HCT116 (cell line): Measurements from ENCODE around the gene MYCBP2. TPM values are rescaled to one million over a fixed set of nuclear protein-coding genes. Genes with fewer than 3 reads are reported as not detected.

Source experiments
- ATAC-seq: fragments of 200-7000 bp; cut with Tn5 transposase; 2 replicates; pipeline ENCODE4 v1.9.1; 2020; ENCODE audit warnings: mild to moderate bottlenecking, moderate library complexity
- BruUV-seq: library from RNA; stranded (reverse); fragments of 400-500 nt; replicated peaks from 2 replicates; lab custom pipeline; 2021; lab: Mats Ljungman, UMichigan
- CTCF ChIA-PET: fragments of 300-600 bp; sonication (Branson Sonifier 250); formaldehyde crosslinking; loops from one replicate; lab custom pipeline; 2021; ENCODE audit warnings: antibody characterized with exemption; lab: Charles Lee
- POLR2A ChIA-PET: fragments of 300-600, 350-600 bp; sonication (Branson Sonifier 250); formaldehyde crosslinking; loops from one replicate; lab custom pipeline; 2021; ENCODE audit warnings: antibody characterized with exemption; lab: Charles Lee
- RAD21 ChIA-PET, 2 experiments: fragments of 300-600 bp; sonication (Branson Sonifier 250); formaldehyde crosslinking; loops; one replicate each; lab custom pipeline; 2023; ENCODE audit warnings: low total read pairs in 2 of 2; ENCODE audit not compliant: uncharacterized antibody in 2 of 2, unreplicated experiment in 2 of 2, low non-redundant PET in 1 of 2; lab: Charles Lee
- DNase-seq: peaks from one replicate; pipeline ENCODE4 v3.0.0-alpha.2; 2010; ENCODE audit warnings: low read depth, low spot score
- H2AFZ ChIP-seq: fragments of 200-600 bp; shearing (Covaris generic), sonication (generic); 2 replicates; pipeline ENCODE4 v1.6.1; 2017; ENCODE audit warnings: low read depth, mixed run types, mixed read lengths, antibody characterized with exemption, low read length; ENCODE audit not compliant: poor library complexity, severe bottlenecking
- H3K27ac ChIP-seq: 2 replicates; pipeline ENCODE4 v1.5.1; 2012; ENCODE audit warnings: low read depth, low read length
- H3K27me3 ChIP-seq: fragments of 200-600 bp; sonication (generic); 2 replicates; pipeline ENCODE4 v1.6.1; 2016; ENCODE audit warnings: mixed run types, low read length, mixed read lengths; ENCODE audit not compliant: insufficient read depth
- H3K36me3 ChIP-seq, 2 experiments: fragments of 200-500 bp in 1 of 2; fragments of 200-600 bp in 1 of 2; sonication (Bioruptor generic) in 1 of 2; sonication (generic) in 1 of 2; 2 replicates each; pipeline versions ENCODE4 v1.5.1 to v1.6.1; 2014 to 2016; ENCODE audit warnings: low read length in 2 of 2, inconsistent platforms in 1 of 2, mixed read lengths in 1 of 2, mixed run types in 1 of 2; ENCODE audit not compliant: insufficient read depth in 2 of 2, control insufficient read depth in 1 of 2
- H3K4me1 ChIP-seq, 2 experiments: fragments of 200-600 bp in 1 of 2; sonication (generic) in 1 of 2; 2 replicates each; pipeline versions ENCODE4 v1.5.1 to v1.6.1; 2012 to 2017; ENCODE audit warnings: low read length in 2 of 2, inconsistent platforms in 1 of 2, mild to moderate bottlenecking in 1 of 2, mixed read lengths in 1 of 2, mixed run types in 1 of 2, moderate library complexity in 1 of 2; ENCODE audit not compliant: insufficient read depth in 2 of 2, control insufficient read depth in 1 of 2
- H3K4me2 ChIP-seq: fragments of 200-600 bp; sonication (generic); 2 replicates; pipeline ENCODE4 v1.6.1; 2017; ENCODE audit warnings: mixed run types, low read length, mixed read lengths
- H3K4me3 ChIP-seq, 2 experiments: fragments of 200-600 bp in 1 of 2; sonication (generic) in 1 of 2; replicated peaks in 1 of 2; 2 replicates each; pipeline ENCODE4 v1.5.1; 2011 to 2016; ENCODE audit warnings: low read length in 2 of 2, control low read depth in 1 of 2, low read depth in 1 of 2, mild to moderate bottlenecking in 1 of 2, mixed read lengths in 1 of 2, mixed run types in 1 of 2
- H3K79me2 ChIP-seq: fragments of 200-600 bp; sonication (generic); 2 replicates; pipeline ENCODE4 v1.6.1; 2017; ENCODE audit warnings: mild to moderate bottlenecking, mixed run types, low read length, moderate library complexity, mixed read lengths; ENCODE audit not compliant: insufficient read depth
- H3K9ac ChIP-seq: fragments of 200-600 bp; sonication (generic); 2 replicates; pipeline ENCODE4 v1.6.1; 2016; ENCODE audit warnings: low read length, mixed read lengths
- H3K9me2 ChIP-seq: fragments of 200-600 bp; sonication (generic), shearing (Covaris generic); 2 replicates; pipeline ENCODE4 v1.6.1; 2017; ENCODE audit warnings: mixed run types, mild to moderate bottlenecking, moderate library complexity; ENCODE audit not compliant: insufficient read depth
- H3K9me3 ChIP-seq, 2 experiments: fragments of 200-500 bp in 1 of 2; fragments of 200-600 bp in 1 of 2; sonication (Bioruptor generic) in 1 of 2; sonication (generic) in 1 of 2; 2 replicates each; pipeline ENCODE4 v1.6.1; 2014 to 2017; ENCODE audit warnings: low read length in 2 of 2, mixed read lengths in 2 of 2, inconsistent platforms in 1 of 2, low read depth in 1 of 2, mild to moderate bottlenecking in 1 of 2, mixed run types in 1 of 2, moderate library complexity in 1 of 2; ENCODE audit not compliant: control insufficient read depth in 1 of 2, insufficient read depth in 1 of 2
- H4K20me1 ChIP-seq: fragments of 200-600 bp; sonication (generic), shearing (Covaris generic); 2 replicates; pipeline ENCODE4 v1.6.1; 2017; ENCODE audit warnings: mixed run types, mild to moderate bottlenecking, moderate library complexity; ENCODE audit not compliant: insufficient read depth
- CTCF ChIP-seq, 3 experiments: fragments of 200-600 bp in 1 of 3; sonication (generic) in 1 of 3; IDR thresholded peaks in 2 of 3; conservative IDR thresholded peaks in 1 of 3; 2 replicates each; pipeline ENCODE4 v1.5.1; 2012 to 2017; ENCODE audit warnings: low read depth in 2 of 3, low read length in 2 of 3, antibody characterized with exemption in 1 of 3, borderline replicate concordance in 1 of 3, control low read depth in 1 of 3, mild to moderate bottlenecking in 1 of 3, mixed read lengths in 1 of 3, mixed run types in 1 of 3, moderate library complexity in 1 of 3; ENCODE audit not compliant: insufficient read depth in 1 of 3
- JUND ChIP-seq: IDR thresholded peaks from 2 replicates; pipeline ENCODE4 v1.6.1; 2012
- POLR2A ChIP-seq: IDR thresholded peaks from 2 replicates; pipeline ENCODE4 v1.7.0; 2011; ENCODE audit warnings: borderline replicate concordance; ENCODE audit not compliant: insufficient read depth, insufficient read length; ENCODE audit errors: extremely low read depth
- SRF ChIP-seq: IDR thresholded peaks from 2 replicates; pipeline ENCODE4 v1.6.1; 2012; ENCODE audit warnings: low read depth
- ZNF274 ChIP-seq: fragments of 200-500 bp; sonication (Bioruptor generic); IDR thresholded peaks from 2 replicates; pipeline ENCODE4 v1.6.1; 2014; ENCODE audit warnings: mild to moderate bottlenecking, low read depth, low read length, inconsistent platforms
- intact Hi-C: fragments of 100-400 bp; cut with micrococcal nuclease; formaldehyde crosslinking; loops from 2 replicates; pipeline ENCODE4 v1.10.0; 2022
- total RNA-seq: library from RNA; stranded (reverse); gene quantifications from one replicate; pipeline ENCODE4 v1.2.1, GENCODE V29; 2021; ENCODE audit not compliant: unreplicated experiment

MYCBP2 gene
- total RNA-seq, 1 experiment from 2014 or later: 48.5 TPM

DNA sequence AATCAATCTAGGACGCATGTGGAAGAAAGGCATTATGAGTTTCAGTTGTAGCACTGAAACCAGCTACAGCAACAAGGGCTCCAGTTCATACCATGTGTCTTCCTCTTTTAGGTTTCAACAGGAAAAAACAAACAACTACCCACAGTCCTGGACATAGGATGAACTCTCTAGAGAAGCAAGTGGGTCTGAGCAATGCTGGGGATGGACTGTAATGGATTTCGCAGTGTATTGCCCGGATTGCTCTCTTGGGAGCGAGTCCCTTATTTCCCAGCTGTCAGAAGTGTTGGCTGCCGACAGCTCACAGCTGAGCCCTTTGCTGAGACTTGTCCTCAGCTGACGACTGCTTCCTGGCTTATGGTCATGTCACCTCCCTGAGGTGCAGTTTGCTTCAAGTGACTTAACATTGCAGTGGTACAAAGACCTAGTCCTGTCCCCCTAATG, 12.1 kb upstream of the MYCBP2 start:
- ATAC-seq: no peak
- H3K9ac ChIP-seq: no peak overlapping the region
- CTCF ChIA-PET: no interaction called here

GRCh38 chr13:77338329-77338728, 11.4 kb upstream of the MYCBP2 start:
- POLR2A ChIA-PET: no interaction called here
- CTCF ChIA-PET: no interaction called here
- no peak for ATAC-seq
- H3K36me3 ChIP-seq: no peaks in the 10 kb centered on the region
- TF ChIP-seq ZNF274 (no peak), POLR2A (no peak), SRF (no peak)
- TF ChIP-seq, all 23 proteins: peak for 0
- H3K9me2 ChIP-seq: no peaks in the 10 kb centered on the region
- intact Hi-C loops: no loop called here
- H3K79me2 ChIP-seq: no peaks in the 10 kb centered on the region
- H3K9ac ChIP-seq: no peak overlapping the region
- H2AFZ ChIP-seq: no peak overlapping the region
- no peaks in the 10 kb centered on the region for H4K20me1 ChIP-seq
- peaks cover 6% of the 10 kb centered on the region; the same call in 1 of the 2 replicates for H3K27me3 ChIP-seq
- no peaks in the 10 kb centered on the region for H3K9me3 ChIP-seq
- H3K4me3 ChIP-seq: no peak overlapping the region
- H3K4me2 ChIP-seq: no peak overlapping the region
- no peaks in the 10 kb centered on the region for H3K4me1 ChIP-seq
- RAD21 ChIA-PET: no interaction called here
- BruUV-seq: no TSS peak
- no peak overlapping the region for H3K27ac ChIP-seq
- DNase-seq: no peak

More for the DNA sequence above, 12.1 kb upstream of the MYCBP2 start:
- Histone ChIP-seq H3K79me2 (no peaks in the 10 kb centered on the region), H3K9me2 (no peaks in the 10 kb centered on the region), H3K36me3 (no peaks in the 10 kb centered on the region), H3K4me2 (no peak overlapping the region)
- intact Hi-C loops: no loop called here
- no peak for TF ChIP-seq CTCF (IDR thresholded peaks at IDR 0.05 in 2 of 3, conservative IDR thresholded peaks at IDR 0.05 in 1 of 3; ENCODE audit: borderline replicate concordance in 1 of 3, insufficient read depth in 1 of 3, low read depth in 2 of 3, low read length in 2 of 3)
- no peak for TF ChIP-seq JUND
- TF ChIP-seq, all 23 proteins: peak for 0
- Histone ChIP-seq H4K20me1 (no peaks in the 10 kb centered on the region), H3K27me3 (no peaks in the 10 kb centered on the region; the same call in 1 of the 2 replicates), H3K27ac (no peak overlapping the region), H3K9me3 (no peaks in the 10 kb centered on the region), H3K4me1 (no peaks in the 10 kb centered on the region), H2AFZ (no peak overlapping the region), H3K4me3 (no peak overlapping the region)
- DNase-seq: no peak
- RAD21 ChIA-PET: no interaction called here
- POLR2A ChIA-PET: no interaction called here
- no TSS peak for BruUV-seq
